Activated T-cell treated with anti-CD3 and anti-CD28 coated beads, Interleukin-2, amount 50 U/mL, for 72 hours (primary cell): Measurements from ENCODE around the gene GPS1. TPM values are rescaled to one million over a fixed set of nuclear protein-coding genes. Genes with fewer than 3 reads are reported as not detected.
A peak's percentile ranks its signal among the peaks of the same experiment; 100 is the strongest.

Source experiments
- ATAC-seq, 2 donors: fragments of 150-1000 bp; cut with Tn5 transposase; replicated peaks in 1 of 2; 2 replicates each; pipeline ENCODE4 v1.10.0; 2021; ENCODE audit warnings: moderate library complexity in 2 of 2, mild to moderate bottlenecking in 1 of 2
- DNase-seq, 2 donors: peaks; one replicate each; pipeline ENCODE4 v3.0.0; 2021 to 2022; ENCODE audit warnings: mixed read lengths in 1 of 2
- H3K27ac Mint-ChIP-seq: one replicate; pipeline ENCODE4 v1.8.0; 2022; ENCODE audit warnings: mild to moderate bottlenecking, moderate library complexity, mixed read lengths
- H3K27me3 Mint-ChIP-seq: one replicate; pipeline ENCODE4 v1.8.0; 2022; ENCODE audit warnings: low read depth, mixed read lengths
- H3K36me3 Mint-ChIP-seq, 2 donors: one replicate each; pipeline ENCODE4 v1.8.0; 2022; ENCODE audit warnings: mixed read lengths in 2 of 2, mild to moderate bottlenecking in 1 of 2; ENCODE audit not compliant: insufficient read depth in 2 of 2
- H3K4me1 Mint-ChIP-seq: one replicate; pipeline ENCODE4 v1.8.0; 2022; ENCODE audit warnings: low read depth, mixed read lengths
- H3K4me3 Mint-ChIP-seq, 2 donors: one replicate each; pipeline ENCODE4 v1.8.0; 2022; ENCODE audit warnings: mild to moderate bottlenecking in 2 of 2, mixed read lengths in 2 of 2, moderate library complexity in 2 of 2
- H3K9me3 Mint-ChIP-seq, 2 donors: one replicate each; pipeline ENCODE4 v1.8.0; 2022; ENCODE audit warnings: mixed read lengths in 2 of 2
- total RNA-seq, 2 donors: library from RNA; stranded (reverse); gene quantifications; one replicate each; pipeline ENCODE4 v1.2.3, GENCODE V29; 2022

Gene GPS1
- total RNA-seq, 2 donors from 2014 or later = 55.1 to 73.5 TPM

GRCh38 chr17:82047914-82048570 lies 3.7 kb upstream of the GPS1 start:
- Mint-ChIP-seq H3K27me3 (no peaks in the 10 kb centered on the region), H3K4me1 (peaks cover 12% of the 10 kb centered on the region), H3K36me3 (no peaks in the 10 kb centered on the region), H3K27ac (no peak overlapping the region), H3K9me3 (no peaks in the 10 kb centered on the region), H3K4me3 (no peak overlapping the region)
- ATAC-seq = no peak
- no peak for DNase-seq

- H3K27me3 Mint-ChIP-seq = no peaks in the 10 kb centered on the region
- DNase-seq = no peak
- no peak overlapping the region for H3K27ac Mint-ChIP-seq
- no peaks in the 10 kb centered on the region for H3K9me3 Mint-ChIP-seq
- no peaks in the 10 kb centered on the region for H3K36me3 Mint-ChIP-seq
- ATAC-seq = no peak
- H3K4me1 Mint-ChIP-seq = peaks cover 17% of the 10 kb centered on the region
- H3K4me3 Mint-ChIP-seq = peak overlapping the region in 1 of 2 donors; percentile 44
These were observed 3.1 kb upstream of the GPS1 start for GRCh38 chr17:82048571-82048971.

- Mint-ChIP-seq H3K4me3 (peak overlapping the region in 1 of 2 donors; percentile 10), H3K27me3 (no peaks in the 10 kb centered on the region), H3K4me1 (peaks cover 20% of the 10 kb centered on the region), H3K27ac (no peak overlapping the region), H3K9me3 (no peaks in the 10 kb centered on the region), H3K36me3 (no peaks in the 10 kb centered on the region)
- DNase-seq (no peak), ATAC-seq (no peak)
These were observed 2.6 kb upstream of the GPS1 start for GRCh38 chr17:82049106-82049505.

GRCh38 chr17:82049521-82049971 lies 2.2 kb upstream of the GPS1 start:
- DNase-seq (no peak), ATAC-seq (no peak)
- Mint-ChIP-seq H3K36me3 (no peaks in the 10 kb centered on the region), H3K27ac (no peak overlapping the region), H3K4me3 (no peak overlapping the region), H3K4me1 (peaks cover 20% of the 10 kb centered on the region), H3K27me3 (no peaks in the 10 kb centered on the region), H3K9me3 (no peaks in the 10 kb centered on the region)

- Mint-ChIP-seq H3K4me3 (peak overlapping the region; percentile 92 to 95), H3K27me3 (no peaks in the 10 kb centered on the region), H3K27ac (no peak overlapping the region), H3K36me3 (no peaks in the 10 kb centered on the region), H3K4me1 (peaks cover 20% of the 10 kb centered on the region), H3K9me3 (no peaks in the 10 kb centered on the region)
- DNase-seq (no peak), ATAC-seq (no peak)
These were observed 1.4 kb upstream of the GPS1 start for GRCh38 chr17:82050152-82050760.

GRCh38 chr17:82050761-82051641 lies 697 bp upstream of the GPS1 start:
- peaks cover 20% of the 10 kb centered on the region for H3K4me1 Mint-ChIP-seq
- peak overlapping the region; percentile 30 for H3K27ac Mint-ChIP-seq
- ATAC-seq = peak; percentile 33 to 39
- no peaks in the 10 kb centered on the region for H3K9me3 Mint-ChIP-seq
- no peaks in the 10 kb centered on the region for H3K27me3 Mint-ChIP-seq
- H3K36me3 Mint-ChIP-seq = no peaks in the 10 kb centered on the region
- no peak for DNase-seq
- peak overlapping the region; percentile 92 to 95 for H3K4me3 Mint-ChIP-seq

GRCh38 chr17:82052638-82053059 lies 951 bp downstream of the GPS1 start:
- no peaks in the 10 kb centered on the region for H3K36me3 Mint-ChIP-seq
- no peak overlapping the region for H3K27ac Mint-ChIP-seq
- peak overlapping the region; percentile 84 to 88 for H3K4me3 Mint-ChIP-seq
- no peak for ATAC-seq
- no peaks in the 10 kb centered on the region for H3K9me3 Mint-ChIP-seq
- no peaks in the 10 kb centered on the region for H3K27me3 Mint-ChIP-seq
- no peak for DNase-seq
- peaks cover 20% of the 10 kb centered on the region for H3K4me1 Mint-ChIP-seq

GRCh38 chr17:82053130-82053529 lies 1.4 kb downstream of the GPS1 start:
- DNase-seq (no peak), ATAC-seq (no peak)
- H3K27ac Mint-ChIP-seq = no peak overlapping the region
- no peaks in the 10 kb centered on the region for H3K27me3 Mint-ChIP-seq
- peaks cover 20% of the 10 kb centered on the region for H3K4me1 Mint-ChIP-seq
- no peaks in the 10 kb centered on the region for H3K9me3 Mint-ChIP-seq
- no peaks in the 10 kb centered on the region for H3K36me3 Mint-ChIP-seq
- peak overlapping the region; percentile 84 to 88 for H3K4me3 Mint-ChIP-seq

GRCh38 chr17:82053556-82054263 lies 2.0 kb downstream of the GPS1 start:
- H3K4me3 Mint-ChIP-seq = peak overlapping the region; percentile 84 to 88

GRCh38 chr17:82054351-82055022 lies 2.8 kb downstream of the GPS1 start:
- H3K27ac Mint-ChIP-seq = no peak overlapping the region
- H3K9me3 Mint-ChIP-seq = no peaks in the 10 kb centered on the region
- H3K27me3 Mint-ChIP-seq = no peaks in the 10 kb centered on the region
- ATAC-seq = no peak
- peak overlapping the region in 1 of 2 donors; percentile 17 for H3K4me3 Mint-ChIP-seq
- peaks cover 20% of the 10 kb centered on the region for H3K4me1 Mint-ChIP-seq
- no peaks in the 10 kb centered on the region for H3K36me3 Mint-ChIP-seq
- no peak for DNase-seq

More at GRCh38 chr17:82053556-82054263, 2.0 kb downstream of the GPS1 start:
- no peaks in the 10 kb centered on the region for H3K9me3 Mint-ChIP-seq
- DNase-seq = no peak
- H3K27ac Mint-ChIP-seq = no peak overlapping the region
- no peaks in the 10 kb centered on the region for H3K36me3 Mint-ChIP-seq
- ATAC-seq = no peak
- H3K27me3 Mint-ChIP-seq = no peaks in the 10 kb centered on the region
- peaks cover 20% of the 10 kb centered on the region for H3K4me1 Mint-ChIP-seq

- Mint-ChIP-seq H3K4me1 (peaks cover 19% of the 10 kb centered on the region), H3K36me3 (peaks cover 0 to 2% of the 10 kb centered on the region in 2 donors), H3K9me3 (no peaks in the 10 kb centered on the region), H3K4me3 (peak overlapping the region in 1 of 2 donors; percentile 17), H3K27ac (no peak overlapping the region), H3K27me3 (no peaks in the 10 kb centered on the region)
- ATAC-seq = no peak
- no peak for DNase-seq
These were observed 3.6 kb downstream of the GPS1 start for GRCh38 chr17:82055023-82055964.
